HEK293T (cell line): ENCODE measurements around the gene MIGA1.
"Not testable (repeated sequence)": the region's sequence is repeated elsewhere in the genome, so short reads cannot be mapped to it uniquely, and the experiment has no call there.

Source experiments
- ARNT ChIP-seq: fragments of 450-650 bp; IDR thresholded peaks from 2 replicates; pipeline ENCODE4 v1.6.1; 2017; ENCODE audit warnings: mild to moderate bottlenecking
- BHLHE40 ChIP-seq: fragments of 450-650 bp; IDR thresholded peaks from 2 replicates; pipeline ENCODE4 v1.6.1; 2016; ENCODE audit warnings: mild to moderate bottlenecking, moderate library complexity, borderline replicate concordance
- CTBP1 ChIP-seq: fragments of 450-650 bp; IDR thresholded peaks from 2 replicates; pipeline ENCODE4 v1.6.1; 2016; ENCODE audit warnings: borderline replicate concordance
- FOXA1 ChIP-seq: fragments of 450-650 bp; IDR thresholded peaks from 2 replicates; pipeline ENCODE4 v1.6.1; 2016; ENCODE audit warnings: mild to moderate bottlenecking
- FOXM1 ChIP-seq: fragments of 450-650 bp; IDR thresholded peaks from 2 replicates; pipeline ENCODE4 v1.6.1; 2017; ENCODE audit warnings: mild to moderate bottlenecking, borderline replicate concordance
- HDGF ChIP-seq: fragments of 450-650 bp; IDR thresholded peaks from 2 replicates; pipeline ENCODE4 v1.6.1; 2017; ENCODE audit warnings: antibody characterized with exemption, borderline replicate concordance
- NFRKB ChIP-seq: fragments of 450-650 bp; IDR thresholded peaks from 2 replicates; pipeline ENCODE4 v1.6.1; 2016; ENCODE audit warnings: mild to moderate bottlenecking, moderate library complexity
- SP1 ChIP-seq: fragments of 450-650 bp; IDR thresholded peaks from 2 replicates; pipeline ENCODE4 v1.6.1; 2017
- SUZ12 ChIP-seq: fragments of 450-650 bp; IDR thresholded peaks from 2 replicates; pipeline ENCODE4 v1.6.1; 2016; ENCODE audit warnings: mild to moderate bottlenecking
- TARDBP ChIP-seq: fragments of 450-650 bp; IDR thresholded peaks from 2 replicates; pipeline ENCODE4 v1.6.1; 2016
- ZNF384 ChIP-seq: fragments of 450-650 bp; IDR thresholded peaks from 2 replicates; pipeline ENCODE4 v1.6.1; 2016
- TF ChIP-seq, protein P1 (sequence below): fragments of 450-650 bp; IDR thresholded peaks from 2 replicates; pipeline ENCODE4 v1.6.1; 2016

DNA sequence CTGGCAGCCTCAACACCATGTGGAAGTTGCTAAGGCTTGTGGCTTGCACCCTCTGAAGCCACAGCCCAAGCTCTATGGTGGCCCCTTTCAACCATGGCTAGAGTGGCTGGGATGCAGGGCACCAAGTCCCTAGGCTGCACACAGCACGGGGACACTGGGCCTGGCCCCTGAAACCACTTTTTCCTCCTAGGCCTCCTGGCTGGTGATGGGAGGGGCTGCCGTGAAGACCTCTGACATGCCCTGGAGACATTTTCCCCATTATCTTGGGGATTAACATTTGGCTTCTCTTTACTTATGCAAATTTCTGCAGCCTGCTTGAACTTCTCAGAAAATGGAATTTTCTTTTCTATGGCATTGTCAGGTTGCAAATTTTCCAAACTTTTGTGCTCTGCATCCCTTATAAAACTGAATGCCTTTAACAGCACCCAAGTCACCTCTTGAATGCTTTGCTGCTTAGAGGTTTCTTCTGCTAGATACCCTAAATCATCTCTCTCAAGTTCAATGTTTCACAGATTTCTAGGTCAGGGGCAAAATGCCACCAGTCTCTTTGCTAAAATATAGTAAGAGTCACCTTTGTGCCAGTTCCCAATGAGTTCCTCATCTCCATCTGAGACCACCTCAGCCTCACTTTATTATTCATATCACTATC is 6.8 kb downstream of the MIGA1 start:
- not testable (repeated sequence) for TF ChIP-seq FOXA1, ZNF384, SP1, HDGF, SUZ12, FOXM1, TARDBP, CTBP1, NFRKB, ARNT, BHLHE40
- TF ChIP-seq, protein P1, sequence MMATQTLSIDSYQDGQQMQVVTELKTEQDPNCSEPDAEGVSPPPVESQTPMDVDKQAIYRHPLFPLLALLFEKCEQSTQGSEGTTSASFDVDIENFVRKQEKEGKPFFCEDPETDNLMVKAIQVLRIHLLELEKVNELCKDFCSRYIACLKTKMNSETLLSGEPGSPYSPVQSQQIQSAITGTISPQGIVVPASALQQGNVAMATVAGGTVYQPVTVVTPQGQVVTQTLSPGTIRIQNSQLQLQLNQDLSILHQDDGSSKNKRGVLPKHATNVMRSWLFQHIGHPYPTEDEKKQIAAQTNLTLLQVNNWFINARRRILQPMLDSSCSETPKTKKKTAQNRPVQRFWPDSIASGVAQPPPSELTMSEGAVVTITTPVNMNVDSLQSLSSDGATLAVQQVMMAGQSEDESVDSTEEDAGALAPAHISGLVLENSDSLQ = not testable (repeated sequence)
